GM12878 (cell line): ENCODE measurements around the gene RFX1. TPM values are rescaled to one million over a fixed set of nuclear protein-coding genes. Genes with fewer than 3 reads are reported as not detected.

Experiments used
- ATF7 ChIP-seq: fragments of 450-650 bp; IDR thresholded peaks from 2 replicates; pipeline ENCODE4 v1.6.1; 2016; ENCODE audit warnings: low read depth, mild to moderate bottlenecking
- BRCA1 ChIP-seq: IDR thresholded peaks from 2 replicates; pipeline ENCODE4 v1.6.1; 2011; ENCODE audit warnings: low read depth, low read length, improper control_type of control experiment
- CREB1 ChIP-seq: IDR thresholded peaks from 2 replicates; pipeline ENCODE4 v1.6.1; 2012; ENCODE audit warnings: low read depth, mild to moderate bottlenecking, inconsistent platforms
- DPF2 ChIP-seq: fragments of 450-650 bp; IDR thresholded peaks from 2 replicates; pipeline ENCODE4 v1.6.1; 2017; ENCODE audit warnings: mild to moderate bottlenecking
- EED ChIP-seq: sonication (generic); IDR thresholded peaks from 2 replicates; pipeline ENCODE4 v1.6.1; 2016; ENCODE audit warnings: antibody characterized with exemption, low read depth
- ESRRA ChIP-seq: IDR thresholded peaks from 2 replicates; pipeline ENCODE4 v1.6.1; 2012; ENCODE audit warnings: mild to moderate bottlenecking, low read length, improper control_type of control experiment
- PAX8 ChIP-seq: fragments of 450-650 bp; IDR thresholded peaks from 2 replicates; pipeline ENCODE4 v1.6.1; 2017; ENCODE audit warnings: mild to moderate bottlenecking, moderate library complexity
- POLR2A ChIP-seq: IDR thresholded peaks from 2 replicates; pipeline ENCODE4 v1.6.1; 2011; ENCODE audit warnings: low read depth, mild to moderate bottlenecking, low read length
- SMAD1 ChIP-seq: fragments of 450-650 bp; IDR thresholded peaks from 2 replicates; pipeline ENCODE4 v1.6.1; 2018; ENCODE audit warnings: mild to moderate bottlenecking, low read depth; ENCODE audit not compliant: partially characterized antibody
- SPI1 ChIP-seq: IDR thresholded peaks from 2 replicates; pipeline ENCODE4 v1.6.1; 2011; ENCODE audit warnings: low read depth, mild to moderate bottlenecking, low read length, moderate library complexity, borderline replicate concordance; ENCODE audit not compliant: insufficient read depth
- SREBF1 ChIP-seq: IDR thresholded peaks from 2 replicates; pipeline ENCODE4 v1.6.1; 2012; ENCODE audit warnings: mild to moderate bottlenecking, low read length
- SREBF2 ChIP-seq: IDR thresholded peaks from 2 replicates; pipeline ENCODE4 v1.6.1; 2012; ENCODE audit warnings: mild to moderate bottlenecking, low read length
- SRF ChIP-seq, 2 experiments: IDR thresholded peaks; 2 replicates each; pipeline ENCODE4 v1.6.1; 2011; ENCODE audit warnings: low read depth in 2 of 2, low read length in 2 of 2, mild to moderate bottlenecking in 1 of 2, moderate library complexity in 1 of 2
- STAT1 ChIP-seq: fragments of 450-650 bp; conservative IDR thresholded peaks from 2 replicates; pipeline ENCODE4 v1.6.1; 2014; ENCODE audit warnings: antibody characterized with exemption, mild to moderate bottlenecking
- TAF1 ChIP-seq: IDR thresholded peaks from 2 replicates; pipeline ENCODE4 v1.6.1; 2011; ENCODE audit warnings: mild to moderate bottlenecking, low read depth, low read length, borderline replicate concordance
- YBX1 ChIP-seq: fragments of 450-650 bp; IDR thresholded peaks from 2 replicates; pipeline ENCODE4 v1.6.1; 2016; ENCODE audit warnings: antibody characterized with exemption
- ZNF207 ChIP-seq: fragments of 450-650 bp; IDR thresholded peaks from 2 replicates; pipeline ENCODE4 v1.6.1; 2014; ENCODE audit warnings: antibody characterized with exemption, mild to moderate bottlenecking, borderline replicate concordance
- polyA plus RNA-seq, 11 experiments: library from polyadenylated mRNA; depleted of rRNA in 4 of 11; unstranded in 6 of 11; stranded (reverse) in 5 of 11; fragments of >200 nt; fragmentation: Nextera tagmentation in 4 of 11; fragmentation: Illumina TruSeq in 1 of 11; extraction: Ambion mirVana in 4 of 11; extraction: Trizol in 1 of 11; gene quantifications; 1 replicate in 1 of 11; 2 replicates in 10 of 11; pipeline versions ENCODE4 v1.2.1 to v1.2.3, GENCODE V29; 2011 to 2016; ENCODE audit warnings: inconsistent platforms in 2 of 11, missing spikeins in 2 of 11, low read depth in 1 of 11
- total RNA-seq, 4 experiments: library from RNA; depleted of rRNA in 3 of 4; stranded (reverse); fragments of >200 nt in 3 of 4; fragmentation: Illumina TruSeq in 1 of 4; extraction: Trizol in 1 of 4; gene quantifications; 2 replicates each; pipeline versions ENCODE4 v1.2.1 to v1.2.3, GENCODE V29; 2013 to 2021
- TF ChIP-seq, protein P1 (sequence below): fragments of 450-650 bp; IDR thresholded peaks from 2 replicates; pipeline ENCODE4 v1.6.1; 2017; ENCODE audit warnings: low read depth, mild to moderate bottlenecking, moderate library complexity
- TF ChIP-seq, protein P2 (sequence below): fragments of 450-650 bp; IDR thresholded peaks from 2 replicates; pipeline ENCODE4 v1.6.1; 2017; ENCODE audit warnings: antibody characterized with exemption, mild to moderate bottlenecking, moderate library complexity
- TF ChIP-seq, protein P3 (sequence below): IDR thresholded peaks from 2 replicates; pipeline ENCODE4 v1.6.1; 2012; ENCODE audit warnings: mild to moderate bottlenecking, low read depth, low read length
- TF ChIP-seq, protein P4 (sequence below): fragments of 450-650 bp; IDR thresholded peaks from 2 replicates; pipeline ENCODE4 v1.6.1; 2014; ENCODE audit warnings: mild to moderate bottlenecking

Gene RFX1
- total and polyA plus RNA-seq, 10 of the 15 experiments (the other 5 are each of a cell fraction or from before 2014, with no cell fraction given), result 0.05 to 11.0 (median 1.5) TPM

DNA sequence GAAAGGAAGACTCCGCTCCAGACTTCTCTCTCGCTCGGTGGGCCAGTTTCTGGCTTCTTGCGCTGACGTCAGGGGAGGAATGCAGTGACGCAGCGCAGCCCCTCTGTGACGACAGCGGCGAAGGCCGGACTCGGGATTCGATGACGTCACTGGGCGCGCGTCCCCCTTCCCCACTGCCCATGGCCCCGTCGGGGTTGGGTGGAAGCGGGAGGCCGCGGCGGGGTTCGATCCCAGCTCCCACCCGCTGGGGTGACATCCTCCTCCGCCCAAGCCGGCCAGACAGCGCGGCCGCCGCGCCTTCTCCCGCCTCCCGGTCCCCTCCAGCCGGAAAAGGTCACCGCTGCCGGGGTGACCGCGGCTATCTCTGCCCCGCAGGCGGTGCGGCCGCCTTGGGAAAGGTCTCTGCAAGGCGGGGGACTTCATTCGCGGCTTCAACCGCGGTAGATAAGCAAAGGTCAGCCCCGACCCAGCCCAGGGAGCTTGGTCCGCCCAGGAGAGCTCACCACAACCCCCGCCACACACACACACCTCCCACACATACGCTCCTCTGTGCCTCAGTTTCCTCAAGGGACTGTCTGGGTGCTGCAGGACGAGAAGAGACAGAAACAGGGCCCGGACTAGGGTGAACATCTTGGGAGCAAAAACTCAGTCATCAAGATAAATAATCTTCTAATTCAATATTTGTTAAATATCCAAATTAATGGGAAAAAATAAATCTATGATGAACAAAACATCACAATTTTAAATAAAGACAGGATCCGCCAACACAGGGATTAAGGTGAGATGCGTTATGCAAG, 844 bp upstream of the RFX1 start (continued):
- TF ChIP-seq PAX8 (no peak), DPF2 (no peak), TAF1 (no peak), EED (peak; percentile 55), ZNF207 (peak; percentile 93; the same call in 1 of the 2 replicates), SREBF1 (0 out of 2 replicates have a peak, but pooled peaks have one; percentile 5), POLR2A (peak; percentile 86), CREB1 (peak; percentile 100), SRF (IDR thresholded peaks at IDR 0.05; ENCODE audit: low read depth in 2 of 2, low read length in 2 of 2) (no peak), BRCA1 (peak; percentile 59; the same call in 1 of the 2 replicates), YBX1 (no peak), STAT1 (peak; percentile 15), SPI1 (no peak), ATF7 (peak; percentile 100), SREBF2 (no peak), SMAD1 (no peak), ESRRA (0 out of 2 replicates have a peak, but pooled peaks have one; percentile 47)
- TF ChIP-seq, protein P1, sequence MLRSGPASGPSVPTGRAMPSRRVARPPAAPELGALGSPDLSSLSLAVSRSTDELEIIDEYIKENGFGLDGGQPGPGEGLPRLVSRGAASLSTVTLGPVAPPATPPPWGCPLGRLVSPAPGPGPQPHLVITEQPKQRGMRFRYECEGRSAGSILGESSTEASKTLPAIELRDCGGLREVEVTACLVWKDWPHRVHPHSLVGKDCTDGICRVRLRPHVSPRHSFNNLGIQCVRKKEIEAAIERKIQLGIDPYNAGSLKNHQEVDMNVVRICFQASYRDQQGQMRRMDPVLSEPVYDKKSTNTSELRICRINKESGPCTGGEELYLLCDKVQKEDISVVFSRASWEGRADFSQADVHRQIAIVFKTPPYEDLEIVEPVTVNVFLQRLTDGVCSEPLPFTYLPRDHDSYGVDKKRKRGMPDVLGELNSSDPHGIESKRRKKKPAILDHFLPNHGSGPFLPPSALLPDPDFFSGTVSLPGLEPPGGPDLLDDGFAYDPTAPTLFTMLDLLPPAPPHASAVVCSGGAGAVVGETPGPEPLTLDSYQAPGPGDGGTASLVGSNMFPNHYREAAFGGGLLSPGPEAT, result peak; percentile 64
- TF ChIP-seq, protein P2, sequence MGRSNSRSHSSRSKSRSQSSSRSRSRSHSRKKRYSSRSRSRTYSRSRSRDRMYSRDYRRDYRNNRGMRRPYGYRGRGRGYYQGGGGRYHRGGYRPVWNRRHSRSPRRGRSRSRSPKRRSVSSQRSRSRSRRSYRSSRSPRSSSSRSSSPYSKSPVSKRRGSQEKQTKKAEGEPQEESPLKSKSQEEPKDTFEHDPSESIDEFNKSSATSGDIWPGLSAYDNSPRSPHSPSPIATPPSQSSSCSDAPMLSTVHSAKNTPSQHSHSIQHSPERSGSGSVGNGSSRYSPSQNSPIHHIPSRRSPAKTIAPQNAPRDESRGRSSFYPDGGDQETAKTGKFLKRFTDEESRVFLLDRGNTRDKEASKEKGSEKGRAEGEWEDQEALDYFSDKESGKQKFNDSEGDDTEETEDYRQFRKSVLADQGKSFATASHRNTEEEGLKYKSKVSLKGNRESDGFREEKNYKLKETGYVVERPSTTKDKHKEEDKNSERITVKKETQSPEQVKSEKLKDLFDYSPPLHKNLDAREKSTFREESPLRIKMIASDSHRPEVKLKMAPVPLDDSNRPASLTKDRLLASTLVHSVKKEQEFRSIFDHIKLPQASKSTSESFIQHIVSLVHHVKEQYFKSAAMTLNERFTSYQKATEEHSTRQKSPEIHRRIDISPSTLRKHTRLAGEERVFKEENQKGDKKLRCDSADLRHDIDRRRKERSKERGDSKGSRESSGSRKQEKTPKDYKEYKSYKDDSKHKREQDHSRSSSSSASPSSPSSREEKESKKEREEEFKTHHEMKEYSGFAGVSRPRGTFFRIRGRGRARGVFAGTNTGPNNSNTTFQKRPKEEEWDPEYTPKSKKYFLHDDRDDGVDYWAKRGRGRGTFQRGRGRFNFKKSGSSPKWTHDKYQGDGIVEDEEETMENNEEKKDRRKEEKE, result no peak; the same call in 1 of the 2 replicates
- TF ChIP-seq, protein P3, sequence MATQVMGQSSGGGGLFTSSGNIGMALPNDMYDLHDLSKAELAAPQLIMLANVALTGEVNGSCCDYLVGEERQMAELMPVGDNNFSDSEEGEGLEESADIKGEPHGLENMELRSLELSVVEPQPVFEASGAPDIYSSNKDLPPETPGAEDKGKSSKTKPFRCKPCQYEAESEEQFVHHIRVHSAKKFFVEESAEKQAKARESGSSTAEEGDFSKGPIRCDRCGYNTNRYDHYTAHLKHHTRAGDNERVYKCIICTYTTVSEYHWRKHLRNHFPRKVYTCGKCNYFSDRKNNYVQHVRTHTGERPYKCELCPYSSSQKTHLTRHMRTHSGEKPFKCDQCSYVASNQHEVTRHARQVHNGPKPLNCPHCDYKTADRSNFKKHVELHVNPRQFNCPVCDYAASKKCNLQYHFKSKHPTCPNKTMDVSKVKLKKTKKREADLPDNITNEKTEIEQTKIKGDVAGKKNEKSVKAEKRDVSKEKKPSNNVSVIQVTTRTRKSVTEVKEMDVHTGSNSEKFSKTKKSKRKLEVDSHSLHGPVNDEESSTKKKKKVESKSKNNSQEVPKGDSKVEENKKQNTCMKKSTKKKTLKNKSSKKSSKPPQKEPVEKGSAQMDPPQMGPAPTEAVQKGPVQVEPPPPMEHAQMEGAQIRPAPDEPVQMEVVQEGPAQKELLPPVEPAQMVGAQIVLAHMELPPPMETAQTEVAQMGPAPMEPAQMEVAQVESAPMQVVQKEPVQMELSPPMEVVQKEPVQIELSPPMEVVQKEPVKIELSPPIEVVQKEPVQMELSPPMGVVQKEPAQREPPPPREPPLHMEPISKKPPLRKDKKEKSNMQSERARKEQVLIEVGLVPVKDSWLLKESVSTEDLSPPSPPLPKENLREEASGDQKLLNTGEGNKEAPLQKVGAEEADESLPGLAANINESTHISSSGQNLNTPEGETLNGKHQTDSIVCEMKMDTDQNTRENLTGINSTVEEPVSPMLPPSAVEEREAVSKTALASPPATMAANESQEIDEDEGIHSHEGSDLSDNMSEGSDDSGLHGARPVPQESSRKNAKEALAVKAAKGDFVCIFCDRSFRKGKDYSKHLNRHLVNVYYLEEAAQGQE, result no peak
- TF ChIP-seq, protein P4, sequence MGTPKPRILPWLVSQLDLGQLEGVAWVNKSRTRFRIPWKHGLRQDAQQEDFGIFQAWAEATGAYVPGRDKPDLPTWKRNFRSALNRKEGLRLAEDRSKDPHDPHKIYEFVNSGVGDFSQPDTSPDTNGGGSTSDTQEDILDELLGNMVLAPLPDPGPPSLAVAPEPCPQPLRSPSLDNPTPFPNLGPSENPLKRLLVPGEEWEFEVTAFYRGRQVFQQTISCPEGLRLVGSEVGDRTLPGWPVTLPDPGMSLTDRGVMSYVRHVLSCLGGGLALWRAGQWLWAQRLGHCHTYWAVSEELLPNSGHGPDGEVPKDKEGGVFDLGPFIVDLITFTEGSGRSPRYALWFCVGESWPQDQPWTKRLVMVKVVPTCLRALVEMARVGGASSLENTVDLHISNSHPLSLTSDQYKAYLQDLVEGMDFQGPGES, result no peak
